DMS 273 treated with DMSO at 0.1 percent for 48 hours (cell line): ENCODE data around the gene TENM3.

Source experiments
- DNase-seq: peaks from one replicate; lab custom pipeline; 2025; lab: John Stamatoyannopoulos, UW

Gene TENM3

GRCh38 chr4:182776376-182777105 lies 533.3 kb downstream of the TENM3 start:
- DNase-seq: no peak

GRCh38 chr4:182778222-182778982 lies 535.2 kb downstream of the TENM3 start:
- DNase-seq: no peak

GRCh38 chr4:182786991-182787390 lies 543.8 kb downstream of the TENM3 start:
- DNase-seq: no peak

GRCh38 chr4:182788201-182788600 lies 545.0 kb downstream of the TENM3 start:
- no peak for DNase-seq

- DNase-seq: no peak
Observed at GRCh38 chr4:182789529-182789928, 546.3 kb downstream of the TENM3 start.

GRCh38 chr4:182795446-182796238 lies 552.4 kb downstream of the TENM3 start:
- DNase-seq: no peak

- no peak for DNase-seq
Observed at GRCh38 chr4:182799515-182800215, 556.5 kb downstream of the TENM3 start.

- no peak for DNase-seq
Observed at GRCh38 chr4:182800216-182800515, 557.0 kb downstream of the TENM3 start.

GRCh38 chr4:182801636-182802035 lies 558.4 kb downstream of the TENM3 start:
- no peak for DNase-seq

- no peak for DNase-seq
Observed at GRCh38 chr4:182802621-182803020, 559.4 kb downstream of the TENM3 start.

GRCh38 chr4:182803235-182803634 lies 560.0 kb downstream of the TENM3 start:
- no peak for DNase-seq

- DNase-seq: no peak
Observed at GRCh38 chr4:182804131-182804530, 560.9 kb downstream of the TENM3 start.

- no peak for DNase-seq
Observed at GRCh38 chr4:182805321-182805720, 562.1 kb downstream of the TENM3 start.

- no peak for DNase-seq
Observed at GRCh38 chr4:182805750-182806149, 562.5 kb downstream of the TENM3 start.

- peak; percentile 32 for DNase-seq
Observed at GRCh38 chr4:182806259-182807252, 563.4 kb downstream of the TENM3 start.

- no peak for DNase-seq
Observed at GRCh38 chr4:182807346-182807745, 564.1 kb downstream of the TENM3 start.

- DNase-seq: no peak
Observed at GRCh38 chr4:182807767-182808548, 564.8 kb downstream of the TENM3 start.

- no peak for DNase-seq
Observed at GRCh38 chr4:182808673-182809416, 565.6 kb downstream of the TENM3 start.

GRCh38 chr4:182809417-182810102 lies 566.4 kb downstream of the TENM3 start:
- no peak for DNase-seq
